ENCODE data around the gene EIF3L. TPM values are rescaled to one million over a fixed set of nuclear protein-coding genes. Genes with fewer than 3 reads are reported as not detected.

Gene EIF3L
- total RNA-seq, 3 donors from 2014 or later (not counting 1 experiment from before 2014, with no cell fraction given) = 276 to 295 (median 291) TPM

GRCh38 chr22:37917874-37918548, 68.8 kb downstream of the EIF3L start:
- no peak for TF ChIP-seq CTCF (IDR thresholded peaks at IDR 0.05)
- Histone ChIP-seq H3K36me3 (ENCODE audit: control insufficient read depth, insufficient read depth, low read length) (peaks cover 31% of the 10 kb centered on the region), H3K27me3 (ENCODE audit: control insufficient read depth, insufficient read depth, low read length) (no peaks in the 10 kb centered on the region), H3K4me1 (ENCODE audit: control insufficient read depth, insufficient read depth, low read length) (peaks cover 5% of the 10 kb centered on the region), H3K9me3 (ENCODE audit: control insufficient read depth, insufficient read depth, low read length) (no peaks in the 10 kb centered on the region), H3K4me3 (ENCODE audit: low read length) (no peak overlapping the region), H3K27ac (ENCODE audit: low read length) (no peak overlapping the region)
- H3K4me3 Mint-ChIP-seq = no peak overlapping the region
- DNase-seq (no peak), ATAC-seq (no peak)
- no peaks in the 10 kb centered on the region for H3K27me3 Mint-ChIP-seq (ENCODE audit: low read depth in 2 of 2)
- H3K36me3 Mint-ChIP-seq = no peaks in the 10 kb centered on the region
- intact Hi-C loops (cut with micrococcal nuclease) = no loop called here
- WGBS (ENCODE audit: insufficient coverage) = 93% methylated on average over 2 of the region's 4 CpGs
- H3K4me1 Mint-ChIP-seq = peaks cover 6% of the 10 kb centered on the region in 2 donors
- no peaks in the 10 kb centered on the region for H3K9me3 Mint-ChIP-seq
- H3K27ac Mint-ChIP-seq = no peak overlapping the region

- Histone ChIP-seq H3K27me3 (ENCODE audit: control insufficient read depth, insufficient read depth, low read length) (no peaks in the 10 kb centered on the region), H3K4me3 (ENCODE audit: low read length) (no peak overlapping the region), H3K27ac (ENCODE audit: low read length) (no peak overlapping the region), H3K9me3 (ENCODE audit: control insufficient read depth, insufficient read depth, low read length) (no peaks in the 10 kb centered on the region), H3K36me3 (ENCODE audit: control insufficient read depth, insufficient read depth, low read length) (peaks cover 32% of the 10 kb centered on the region), H3K4me1 (ENCODE audit: control insufficient read depth, insufficient read depth, low read length) (peaks cover 5% of the 10 kb centered on the region)
- no peak for DNase-seq
- TF ChIP-seq CTCF (IDR thresholded peaks at IDR 0.05) = no peak
- intact Hi-C loops (cut with micrococcal nuclease) = no loop called here
- H3K9me3 Mint-ChIP-seq = no peaks in the 10 kb centered on the region
- H3K4me3 Mint-ChIP-seq = no peak overlapping the region
- H3K4me1 Mint-ChIP-seq = peaks cover 6% of the 10 kb centered on the region in 2 donors
- no peak for ATAC-seq
- no peak overlapping the region for H3K27ac Mint-ChIP-seq
- 92% methylated on average over 25 of the region's 25 CpGs for WGBS (ENCODE audit: insufficient coverage)
- H3K27me3 Mint-ChIP-seq (ENCODE audit: low read depth in 2 of 2) = no peaks in the 10 kb centered on the region
- H3K36me3 Mint-ChIP-seq = no peaks in the 10 kb centered on the region
These were observed 69.5 kb downstream of the EIF3L start for GRCh38 chr22:37918580-37919270.

GRCh38 chr22:37920126-37920525, 70.9 kb downstream of the EIF3L start:
- Mint-ChIP-seq H3K36me3 (no peaks in the 10 kb centered on the region), H3K27ac (peak overlapping the region; percentile 74 to 79), H3K9me3 (no peaks in the 10 kb centered on the region), H3K4me1 (peaks cover 6% of the 10 kb centered on the region in 2 donors), H3K4me3 (peak overlapping the region; percentile 65), H3K27me3 (ENCODE audit: low read depth in 2 of 2) (no peaks in the 10 kb centered on the region)
- H3K9me3 ChIP-seq (ENCODE audit: control insufficient read depth, insufficient read depth, low read length) = no peaks in the 10 kb centered on the region
- WGBS (ENCODE audit: insufficient coverage) = 33% methylated on average over 5 of the region's 5 CpGs
- no peak overlapping the region for H3K27ac ChIP-seq (ENCODE audit: low read length)
- peaks cover 39% of the 10 kb centered on the region for H3K36me3 ChIP-seq (ENCODE audit: control insufficient read depth, insufficient read depth, low read length)
- no peaks in the 10 kb centered on the region for H3K27me3 ChIP-seq (ENCODE audit: control insufficient read depth, insufficient read depth, low read length)
- peaks cover 5% of the 10 kb centered on the region for H3K4me1 ChIP-seq (ENCODE audit: control insufficient read depth, insufficient read depth, low read length)
- intact Hi-C loops (cut with micrococcal nuclease) = no loop called here
- H3K4me3 ChIP-seq (ENCODE audit: low read length) = no peak overlapping the region
- DNase-seq (no peak), ATAC-seq (no peak)
- no peak for TF ChIP-seq CTCF (IDR thresholded peaks at IDR 0.05)
